ENCODE measurements around the gene CD37. TPM values are rescaled to one million over a fixed set of nuclear protein-coding genes. Genes with fewer than 3 reads are reported as not detected.

The CD37 gene
- total RNA-seq, 1 experiment from 2014 or later: not detected

GRCh38 chr19:49357186-49357585 lies 22.0 kb downstream of the CD37 start:
- no peaks in the 10 kb centered on the region for H3K9me3 ChIP-seq (ENCODE audit: control insufficient read depth, low read depth, low read length)
- H3K56ac ChIP-seq (ENCODE audit: insufficient read length, low read depth, low read length): no peak overlapping the region
- H3K18ac ChIP-seq (ENCODE audit: insufficient read length, low read depth, low read length): no peak overlapping the region
- TF ChIP-seq, protein P1, sequence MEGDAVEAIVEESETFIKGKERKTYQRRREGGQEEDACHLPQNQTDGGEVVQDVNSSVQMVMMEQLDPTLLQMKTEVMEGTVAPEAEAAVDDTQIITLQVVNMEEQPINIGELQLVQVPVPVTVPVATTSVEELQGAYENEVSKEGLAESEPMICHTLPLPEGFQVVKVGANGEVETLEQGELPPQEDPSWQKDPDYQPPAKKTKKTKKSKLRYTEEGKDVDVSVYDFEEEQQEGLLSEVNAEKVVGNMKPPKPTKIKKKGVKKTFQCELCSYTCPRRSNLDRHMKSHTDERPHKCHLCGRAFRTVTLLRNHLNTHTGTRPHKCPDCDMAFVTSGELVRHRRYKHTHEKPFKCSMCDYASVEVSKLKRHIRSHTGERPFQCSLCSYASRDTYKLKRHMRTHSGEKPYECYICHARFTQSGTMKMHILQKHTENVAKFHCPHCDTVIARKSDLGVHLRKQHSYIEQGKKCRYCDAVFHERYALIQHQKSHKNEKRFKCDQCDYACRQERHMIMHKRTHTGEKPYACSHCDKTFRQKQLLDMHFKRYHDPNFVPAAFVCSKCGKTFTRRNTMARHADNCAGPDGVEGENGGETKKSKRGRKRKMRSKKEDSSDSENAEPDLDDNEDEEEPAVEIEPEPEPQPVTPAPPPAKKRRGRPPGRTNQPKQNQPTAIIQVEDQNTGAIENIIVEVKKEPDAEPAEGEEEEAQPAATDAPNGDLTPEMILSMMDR (conservative IDR thresholded peaks at IDR 0.05): no peak
- H2BK15ac ChIP-seq (ENCODE audit: low read depth, low read length): no peak overlapping the region
- no peak overlapping the region for H2BK12ac ChIP-seq (ENCODE audit: insufficient read length, low read depth, low read length)
- no peak overlapping the region for H3K23ac ChIP-seq (ENCODE audit: insufficient read length, low read depth, low read length)
- no peak overlapping the region for H3T11ph ChIP-seq (ENCODE audit: low read length)
- no peak overlapping the region for H2BK5ac ChIP-seq (ENCODE audit: insufficient read length, low read length)
- H4K5ac ChIP-seq (ENCODE audit: insufficient read length, low read depth, low read length): no peak overlapping the region
- H3K9ac ChIP-seq (ENCODE audit: extremely low read depth, insufficient read length, low read length): peak overlapping the region; percentile 13
- no peak overlapping the region for H3K4ac ChIP-seq (ENCODE audit: low read depth, low read length)
- Mint-ChIP-seq H3K36me3 (ENCODE audit: insufficient read depth in 1 of 3, low read depth in 3 of 3) (peaks cover 62 to 76% (median 71%) of the 10 kb centered on the region in 3 experiments; a peak in 6 of 7 replicates), H3K4me3 (no peak overlapping the region; a peak in 1 of 5 replicates), H3K27me3 (ENCODE audit: low read depth) (no peaks in the 10 kb centered on the region), H3K4me1 (peaks cover 4 to 27% of the 10 kb centered on the region in 2 experiments), H3K9me3 (no peaks in the 10 kb centered on the region), H3K27ac (peak overlapping the region in 1 of 3 experiments; percentile 44; a peak in 1 of 7 replicates)
- H2AK5ac ChIP-seq (ENCODE audit: insufficient read length, low read length): no peak overlapping the region
- no peaks in the 10 kb centered on the region for H3K4me1 ChIP-seq (ENCODE audit: insufficient read depth, low read length)
- WGBS (ENCODE audit: extremely low coverage, insufficient read length, low lambda C conversion rate): no CpG with 5 or more reads among the region's 9 CpGs
- no peaks in the 10 kb centered on the region for H4K20me1 ChIP-seq (ENCODE audit: control insufficient read depth, insufficient read depth, insufficient read length)
- H3K79me2 ChIP-seq (ENCODE audit: insufficient read depth, low read length): peaks cover 6% of the 10 kb centered on the region; the same call in 1 of the 2 replicates
- H3K23me2 ChIP-seq (ENCODE audit: insufficient read length, low read depth, low read length, poor library complexity, severe bottlenecking): no peaks in the 10 kb centered on the region
- H4K91ac ChIP-seq (ENCODE audit: insufficient read length, low read depth, low read length): no peak overlapping the region
- H3K79me1 ChIP-seq (ENCODE audit: insufficient read depth, low read depth, low read length, poor library complexity, severe bottlenecking): peaks cover 6% of the 10 kb centered on the region
- H3K4me2 ChIP-seq (ENCODE audit: insufficient read depth, insufficient read length, low read length): no peak overlapping the region
- no peak overlapping the region for H3K14ac ChIP-seq (ENCODE audit: insufficient read depth, low read length)
- H2BK20ac ChIP-seq (ENCODE audit: low read depth, low read length, poor library complexity, severe bottlenecking): no peak overlapping the region
- no peak overlapping the region for H4K8ac ChIP-seq (replicated peaks; ENCODE audit: insufficient read length, low read depth, low read length)
- no peak for DNase-seq
- no peak overlapping the region for H3K27ac ChIP-seq (ENCODE audit: insufficient read length, low read depth, low read length)
- H2AFZ ChIP-seq (ENCODE audit: low read length): no peak overlapping the region
- no peak overlapping the region for H2BK120ac ChIP-seq (ENCODE audit: low read depth, low read length, poor library complexity, severe bottlenecking)
- no peaks in the 10 kb centered on the region for H3K27me3 ChIP-seq (ENCODE audit: insufficient read depth, low read length)

All from H9 (cell line).